ENCODE results near the gene ZNF618. TPM values are rescaled to one million over a fixed set of nuclear protein-coding genes. Genes with fewer than 3 reads are reported as not detected.
"Not testable (repeated sequence)": the region's sequence is repeated elsewhere in the genome, so short reads cannot be mapped to it uniquely, and the experiment has no call there.

The ZNF618 gene
- polyA plus RNA-seq, 1 of the 3 experiments (the other 2 are of a cell fraction), result 6.2 TPM

DNA sequence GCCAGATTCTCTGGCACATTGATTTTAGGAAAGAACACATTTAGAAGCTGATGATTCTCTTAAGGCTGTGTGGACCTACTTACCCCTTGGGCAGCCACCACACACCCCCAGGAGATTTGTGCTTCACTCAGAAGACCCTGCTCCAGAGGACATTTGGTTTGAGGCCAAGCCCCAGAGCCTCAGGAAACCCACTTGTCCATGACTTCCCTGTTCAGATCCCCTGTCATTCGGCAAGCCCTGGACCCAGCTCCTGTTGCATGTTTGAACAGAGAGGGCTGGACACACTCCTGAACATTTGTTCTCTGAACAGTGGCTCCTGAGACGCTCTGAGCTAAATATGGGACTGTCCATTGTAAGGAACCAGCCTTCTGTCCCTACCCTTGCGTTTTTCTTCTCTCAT, 119.9 kb downstream of the ZNF618 start (continued):
- no peak for TF ChIP-seq GABPA (IDR thresholded peaks at IDR 0.05; ENCODE audit: low read depth)
- TF ChIP-seq RXRA (IDR thresholded peaks at IDR 0.05; ENCODE audit: borderline replicate concordance, low read depth), result no peak

DNA sequence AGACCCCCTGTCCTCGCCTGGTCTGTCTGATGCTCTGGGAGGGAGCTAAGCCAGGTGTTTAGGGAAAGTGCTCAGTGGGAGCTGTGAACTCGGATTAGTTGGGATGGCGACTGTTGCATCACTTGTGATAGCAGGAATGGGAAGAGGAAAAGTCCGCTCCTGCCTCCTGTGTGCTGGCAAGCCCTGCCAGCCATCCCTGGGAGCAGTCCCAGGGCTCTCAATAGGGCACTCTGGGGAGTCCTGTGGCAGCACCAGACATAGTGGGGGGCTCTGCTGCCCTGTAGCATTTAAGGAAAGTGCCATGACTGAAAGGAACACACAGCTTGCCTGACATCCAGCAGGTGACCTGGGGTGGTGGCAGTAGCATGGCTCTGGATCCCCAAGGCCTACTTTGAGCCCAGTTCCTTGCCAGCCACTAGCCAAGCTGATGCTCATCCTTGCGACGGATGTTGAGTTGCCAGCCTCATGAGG, 120.5 kb downstream of the ZNF618 start:
- POLR2A ChIA-PET, result no interaction called here
- Histone ChIP-seq H3F3A (replicated peaks; ENCODE audit: insufficient read depth) (no peaks in the 10 kb centered on the region), H3K36me3 (replicated peaks in 1 of 2; ENCODE audit: control insufficient read depth in 1 of 2, insufficient read depth in 2 of 2, low read length in 1 of 2) (peaks cover 4 to 6% of the 10 kb centered on the region in 2 experiments), H3K79me2 (ENCODE audit: insufficient read depth) (no peaks in the 10 kb centered on the region; the same call in 1 of the 2 replicates), H3K27me3 (ENCODE audit: insufficient read depth) (no peaks in the 10 kb centered on the region), H2AFZ (ENCODE audit: low read depth) (no peak overlapping the region), H3K27ac (ENCODE audit: low read depth in 2 of 2, low read length in 1 of 2) (no peak overlapping the region), H4K20me1 (ENCODE audit: insufficient read depth) (peaks cover 28% of the 10 kb centered on the region), H3K9me3 (no peaks in the 10 kb centered on the region), H3K4me2 (no peak overlapping the region), H3K9me2 (no peaks in the 10 kb centered on the region), H3K4me1 (ENCODE audit: control insufficient read depth in 1 of 2, insufficient read depth in 2 of 2, low read depth in 1 of 2, low read length in 1 of 2) (peaks cover 16 to 58% of the 10 kb centered on the region in 2 experiments; a peak in 3 of 4 replicates), H3K9ac (no peak overlapping the region), H3K4me3 (ENCODE audit: low read depth in 2 of 2, low read length in 1 of 2) (no peak overlapping the region)
- CTCF ChIA-PET, result interaction anchor here (1.1 to 2.4 kb wide), 6 partner anchors 12 to 294 kb away, joined by 3 to 11 read pairs (median 5); no protein-coding TSS in a partner anchor
- no peak for DNase-seq
- WGBS (ENCODE audit: low lambda C conversion rate), result 96% methylated on average over 6 of the region's 6 CpGs
- TF ChIP-seq RCOR1 (IDR thresholded peaks at IDR 0.05; ENCODE audit: low read length) (no peak), FOSL2 (IDR thresholded peaks at IDR 0.05; ENCODE audit: borderline replicate concordance, low read depth) (no peak), MXI1 (IDR thresholded peaks at IDR 0.05; ENCODE audit: low read depth, low read length) (no peak), GATA2 (CRISPR knock-in tag; IDR thresholded peaks at IDR 0.05) (no peak), NFIC (IDR thresholded peaks at IDR 0.05; ENCODE audit: borderline replicate concordance) (no peak), YY1 (IDR thresholded peaks at IDR 0.05; ENCODE audit: low read depth) (no peak), EP300 (IDR thresholded peaks at IDR 0.05; ENCODE audit: borderline replicate concordance in 1 of 2, low read depth in 1 of 2, low read length in 1 of 2) (no peak), JUND (IDR thresholded peaks at IDR 0.05) (no peak), SMC3 (IDR thresholded peaks at IDR 0.05; ENCODE audit: low read depth, low read length) (no peak), RAD21 (IDR thresholded peaks at IDR 0.05; ENCODE audit: low read length) (no peak), EZH2phosphoT487 (IDR thresholded peaks at IDR 0.05; ENCODE audit: borderline replicate concordance, low read depth) (no peak), CHD2 (IDR thresholded peaks at IDR 0.05; ENCODE audit: low read length, partially characterized antibody) (no peak)
- TF ChIP-seq, protein P1, sequence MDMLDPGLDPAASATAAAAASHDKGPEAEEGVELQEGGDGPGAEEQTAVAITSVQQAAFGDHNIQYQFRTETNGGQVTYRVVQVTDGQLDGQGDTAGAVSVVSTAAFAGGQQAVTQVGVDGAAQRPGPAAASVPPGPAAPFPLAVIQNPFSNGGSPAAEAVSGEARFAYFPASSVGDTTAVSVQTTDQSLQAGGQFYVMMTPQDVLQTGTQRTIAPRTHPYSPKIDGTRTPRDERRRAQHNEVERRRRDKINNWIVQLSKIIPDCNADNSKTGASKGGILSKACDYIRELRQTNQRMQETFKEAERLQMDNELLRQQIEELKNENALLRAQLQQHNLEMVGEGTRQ (IDR thresholded peaks at IDR 0.05; ENCODE audit: borderline replicate concordance, low read depth, low read length), result no peak
- TF ChIP-seq, protein P2, sequence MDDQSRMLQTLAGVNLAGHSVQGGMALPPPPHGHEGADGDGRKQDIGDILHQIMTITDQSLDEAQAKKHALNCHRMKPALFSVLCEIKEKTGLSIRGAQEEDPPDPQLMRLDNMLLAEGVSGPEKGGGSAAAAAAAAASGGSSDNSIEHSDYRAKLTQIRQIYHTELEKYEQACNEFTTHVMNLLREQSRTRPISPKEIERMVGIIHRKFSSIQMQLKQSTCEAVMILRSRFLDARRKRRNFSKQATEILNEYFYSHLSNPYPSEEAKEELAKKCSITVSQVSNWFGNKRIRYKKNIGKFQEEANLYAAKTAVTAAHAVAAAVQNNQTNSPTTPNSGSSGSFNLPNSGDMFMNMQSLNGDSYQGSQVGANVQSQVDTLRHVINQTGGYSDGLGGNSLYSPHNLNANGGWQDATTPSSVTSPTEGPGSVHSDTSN (IDR thresholded peaks at IDR 0.05), result no peak
- TF ChIP-seq, protein P3, sequence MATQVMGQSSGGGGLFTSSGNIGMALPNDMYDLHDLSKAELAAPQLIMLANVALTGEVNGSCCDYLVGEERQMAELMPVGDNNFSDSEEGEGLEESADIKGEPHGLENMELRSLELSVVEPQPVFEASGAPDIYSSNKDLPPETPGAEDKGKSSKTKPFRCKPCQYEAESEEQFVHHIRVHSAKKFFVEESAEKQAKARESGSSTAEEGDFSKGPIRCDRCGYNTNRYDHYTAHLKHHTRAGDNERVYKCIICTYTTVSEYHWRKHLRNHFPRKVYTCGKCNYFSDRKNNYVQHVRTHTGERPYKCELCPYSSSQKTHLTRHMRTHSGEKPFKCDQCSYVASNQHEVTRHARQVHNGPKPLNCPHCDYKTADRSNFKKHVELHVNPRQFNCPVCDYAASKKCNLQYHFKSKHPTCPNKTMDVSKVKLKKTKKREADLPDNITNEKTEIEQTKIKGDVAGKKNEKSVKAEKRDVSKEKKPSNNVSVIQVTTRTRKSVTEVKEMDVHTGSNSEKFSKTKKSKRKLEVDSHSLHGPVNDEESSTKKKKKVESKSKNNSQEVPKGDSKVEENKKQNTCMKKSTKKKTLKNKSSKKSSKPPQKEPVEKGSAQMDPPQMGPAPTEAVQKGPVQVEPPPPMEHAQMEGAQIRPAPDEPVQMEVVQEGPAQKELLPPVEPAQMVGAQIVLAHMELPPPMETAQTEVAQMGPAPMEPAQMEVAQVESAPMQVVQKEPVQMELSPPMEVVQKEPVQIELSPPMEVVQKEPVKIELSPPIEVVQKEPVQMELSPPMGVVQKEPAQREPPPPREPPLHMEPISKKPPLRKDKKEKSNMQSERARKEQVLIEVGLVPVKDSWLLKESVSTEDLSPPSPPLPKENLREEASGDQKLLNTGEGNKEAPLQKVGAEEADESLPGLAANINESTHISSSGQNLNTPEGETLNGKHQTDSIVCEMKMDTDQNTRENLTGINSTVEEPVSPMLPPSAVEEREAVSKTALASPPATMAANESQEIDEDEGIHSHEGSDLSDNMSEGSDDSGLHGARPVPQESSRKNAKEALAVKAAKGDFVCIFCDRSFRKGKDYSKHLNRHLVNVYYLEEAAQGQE (IDR thresholded peaks at IDR 0.05; ENCODE audit: low read depth, low read length), result no peak
- TF ChIP-seq, protein P4, sequence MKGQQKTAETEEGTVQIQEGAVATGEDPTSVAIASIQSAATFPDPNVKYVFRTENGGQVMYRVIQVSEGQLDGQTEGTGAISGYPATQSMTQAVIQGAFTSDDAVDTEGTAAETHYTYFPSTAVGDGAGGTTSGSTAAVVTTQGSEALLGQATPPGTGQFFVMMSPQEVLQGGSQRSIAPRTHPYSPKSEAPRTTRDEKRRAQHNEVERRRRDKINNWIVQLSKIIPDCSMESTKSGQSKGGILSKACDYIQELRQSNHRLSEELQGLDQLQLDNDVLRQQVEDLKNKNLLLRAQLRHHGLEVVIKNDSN (IDR thresholded peaks at IDR 0.05; ENCODE audit: borderline replicate concordance, low read depth), result no peak

DNA sequence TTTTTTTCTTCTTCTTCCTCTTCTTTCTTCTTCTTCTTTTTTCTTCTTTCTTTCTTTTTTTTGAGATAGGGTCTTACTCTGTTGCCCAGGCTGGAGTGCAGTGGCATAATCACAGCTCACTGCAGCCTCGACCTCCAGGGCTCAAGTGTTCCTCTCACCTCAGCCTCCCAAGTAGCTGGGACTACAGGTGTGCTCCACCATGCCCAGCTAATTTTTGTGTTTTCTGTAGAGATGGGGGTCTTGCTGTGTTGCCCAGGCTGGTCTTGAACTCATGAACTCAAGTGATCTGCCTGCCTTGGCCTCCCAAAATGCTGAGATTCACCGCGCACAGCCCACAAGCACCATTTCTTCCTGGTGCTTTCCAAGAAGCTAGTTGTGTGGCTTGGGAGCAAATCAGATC, 121.0 kb downstream of the ZNF618 start:
- H3F3A ChIP-seq (replicated peaks; ENCODE audit: insufficient read depth); DNase-seq; H3K9me3 ChIP-seq; H3K27me3 ChIP-seq (ENCODE audit: insufficient read depth); H2AFZ ChIP-seq (ENCODE audit: low read depth); H3K9ac ChIP-seq; H3K4me2 ChIP-seq; POLR2A ChIA-PET; H3K9me2 ChIP-seq; H3K79me2 ChIP-seq (ENCODE audit: insufficient read depth); H3K27ac ChIP-seq (ENCODE audit: low read depth in 2 of 2, low read length in 1 of 2); H3K4me3 ChIP-seq (ENCODE audit: low read depth in 2 of 2, low read length in 1 of 2): not testable (repeated sequence)
- peaks cover 16 to 56% of the 10 kb centered on the region in 2 experiments; a peak in 3 of 4 replicates for H3K4me1 ChIP-seq (ENCODE audit: control insufficient read depth in 1 of 2, insufficient read depth in 2 of 2, low read depth in 1 of 2, low read length in 1 of 2)
- CTCF ChIA-PET, result interaction anchor here (1.1 to 2.4 kb wide), 6 partner anchors 12 to 294 kb away, joined by 3 to 11 read pairs (median 5); no protein-coding TSS in a partner anchor
- peaks cover 23% of the 10 kb centered on the region for H4K20me1 ChIP-seq (ENCODE audit: insufficient read depth)
- 98% methylated on average over 3 of the region's 3 CpGs for WGBS (ENCODE audit: low lambda C conversion rate)
- peaks cover 6 to 11% of the 10 kb centered on the region in 2 experiments for H3K36me3 ChIP-seq (replicated peaks in 1 of 2; ENCODE audit: control insufficient read depth in 1 of 2, insufficient read depth in 2 of 2, low read length in 1 of 2)
